Fibroblast of skin of left biceps (primary cell): ENCODE results near the gene HBP1.
"Not testable (repeated sequence)": the region's sequence is repeated elsewhere in the genome, so short reads cannot be mapped to it uniquely, and the experiment has no call there.

Source experiments
- DNase-seq, 2 experiments: peaks; one replicate each; pipeline ENCODE4 v3.0.0-alpha.2; 2013; ENCODE audit warnings: low read depth in 2 of 2

Gene HBP1

DNA sequence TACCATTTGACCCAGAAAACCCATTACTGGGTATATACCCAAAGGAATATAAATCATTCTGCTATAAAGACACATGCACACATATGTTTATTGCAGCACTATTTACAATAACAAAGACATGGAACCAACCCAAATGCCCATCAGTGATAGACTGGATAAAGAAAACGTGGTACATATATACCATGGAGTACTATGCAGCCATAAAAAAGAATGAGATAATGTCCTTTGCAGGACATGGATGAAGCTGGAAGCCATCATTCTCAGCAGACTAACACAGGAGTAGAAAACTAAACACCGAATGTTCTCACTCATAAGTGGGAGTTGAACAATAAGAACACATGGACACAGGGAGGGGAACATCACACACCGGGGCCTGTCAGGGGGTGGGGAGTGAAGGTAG lies 13.1 kb upstream of the HBP1 start:
- DNase-seq: not testable (repeated sequence)

DNA sequence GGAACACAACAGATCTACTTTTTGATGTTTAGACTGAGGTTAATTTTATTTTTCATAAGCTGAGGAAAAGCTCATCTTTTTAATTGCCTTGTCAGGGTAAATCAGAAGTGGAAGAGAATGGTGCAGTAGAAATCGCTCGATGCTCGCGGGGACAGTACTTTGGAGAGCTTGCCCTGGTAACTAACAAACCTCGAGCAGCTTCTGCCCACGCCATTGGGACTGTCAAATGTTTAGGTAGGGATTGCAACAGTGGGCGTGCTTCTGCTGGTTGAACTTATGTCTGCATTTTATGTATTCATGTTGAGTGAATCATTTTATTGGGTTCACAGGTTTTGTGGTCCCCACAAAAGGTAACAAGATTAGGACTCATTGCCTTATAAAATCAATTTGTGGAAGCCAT lies 11.7 kb upstream of the HBP1 start:
- DNase-seq: no peak

DNA sequence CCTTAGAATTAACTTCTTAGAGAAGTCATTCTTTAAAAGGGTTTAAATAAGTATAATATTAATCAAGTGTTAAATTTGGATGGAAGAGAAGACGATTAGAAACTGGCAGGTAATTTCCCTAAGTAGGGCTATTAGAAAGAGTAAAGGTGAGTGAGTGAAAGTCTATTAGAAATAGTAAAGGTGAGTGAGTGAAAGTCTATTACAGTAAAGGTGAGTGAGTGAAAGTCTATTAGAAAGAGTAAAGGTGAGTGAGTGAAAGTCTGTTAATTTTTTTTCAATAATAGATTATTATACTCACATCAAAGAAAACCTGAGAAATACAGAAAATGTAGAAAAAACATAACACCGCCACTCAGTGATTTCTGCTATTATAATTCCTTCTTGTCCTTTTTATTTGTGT lies 10.8 kb upstream of the HBP1 start:
- DNase-seq: no peak

DNA sequence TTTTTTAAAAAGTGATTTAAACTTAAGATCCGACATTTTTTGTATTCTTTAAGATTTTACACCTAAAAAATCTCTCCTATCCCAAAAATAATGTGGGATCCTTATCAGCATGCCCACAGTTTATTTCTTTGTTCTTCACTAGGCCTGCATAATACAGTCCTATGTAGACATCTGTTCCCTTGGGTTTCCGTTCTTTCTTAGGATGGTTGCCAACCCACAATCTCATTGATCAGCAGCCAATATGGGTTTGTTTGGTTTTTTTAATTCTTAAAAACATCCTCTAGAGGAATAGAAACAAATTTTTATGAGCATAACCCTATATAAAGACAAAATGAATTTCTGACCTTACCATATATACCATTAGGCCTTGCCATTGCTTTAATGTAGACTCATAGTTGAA lies 8.4 kb upstream of the HBP1 start:
- DNase-seq: no peak

DNA sequence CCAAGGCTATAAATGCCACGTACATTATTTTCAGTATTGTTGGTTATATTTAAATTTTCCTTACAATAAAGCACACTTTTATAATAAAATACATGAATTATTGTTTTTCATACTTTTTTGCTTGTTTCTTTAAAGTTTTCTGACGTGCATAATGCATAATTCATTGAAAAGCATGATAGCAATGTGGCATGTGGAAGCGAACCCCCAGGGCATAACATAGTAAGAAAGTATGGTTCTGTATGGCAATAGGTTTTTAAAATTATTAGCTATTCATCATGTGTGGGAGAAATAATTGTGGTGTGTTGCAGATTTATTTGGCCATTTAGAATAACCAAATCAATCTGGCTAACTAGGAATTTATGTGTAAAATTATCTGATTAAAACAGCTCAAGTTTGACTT lies 7.4 kb upstream of the HBP1 start:
- no peak for DNase-seq

DNA sequence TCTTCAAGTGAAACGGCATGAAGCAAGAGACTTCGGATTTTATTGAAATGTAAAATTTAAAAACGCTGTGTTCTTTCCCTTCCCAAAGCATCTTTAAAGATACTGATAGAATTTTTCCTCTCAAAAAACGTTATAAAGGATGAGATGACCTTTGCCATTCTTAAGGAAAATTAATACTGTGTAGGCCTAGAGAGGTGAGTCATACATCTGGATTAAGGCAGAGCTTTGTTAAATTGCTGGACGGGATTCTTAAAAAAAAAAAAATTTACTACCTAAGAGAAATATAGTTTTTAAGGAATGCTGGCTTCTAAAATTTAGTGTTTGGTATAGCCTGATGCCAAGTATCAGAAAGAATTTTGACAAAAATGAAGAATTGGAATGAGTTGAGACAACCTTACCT lies 6.3 kb upstream of the HBP1 start:
- DNase-seq: no peak

DNA sequence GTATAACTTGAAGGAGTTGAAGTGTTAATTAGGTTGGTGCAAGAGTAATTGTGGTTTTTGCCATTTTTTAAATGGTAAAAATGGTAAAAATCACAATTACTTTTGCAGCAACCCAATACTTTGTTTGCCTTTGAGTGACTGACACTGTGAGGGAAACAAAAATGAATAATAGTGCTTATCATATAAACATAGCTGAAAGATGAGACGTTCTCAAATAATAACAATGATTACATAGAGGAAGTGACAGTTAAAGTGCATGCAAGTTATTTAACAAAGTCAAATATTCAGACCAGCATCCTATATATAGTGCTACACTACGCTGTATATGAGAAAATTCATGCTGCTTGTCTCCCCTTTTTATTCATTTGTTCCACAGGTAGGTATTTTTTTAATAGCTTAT lies 4.7 kb upstream of the HBP1 start:
- no peak for DNase-seq

DNA sequence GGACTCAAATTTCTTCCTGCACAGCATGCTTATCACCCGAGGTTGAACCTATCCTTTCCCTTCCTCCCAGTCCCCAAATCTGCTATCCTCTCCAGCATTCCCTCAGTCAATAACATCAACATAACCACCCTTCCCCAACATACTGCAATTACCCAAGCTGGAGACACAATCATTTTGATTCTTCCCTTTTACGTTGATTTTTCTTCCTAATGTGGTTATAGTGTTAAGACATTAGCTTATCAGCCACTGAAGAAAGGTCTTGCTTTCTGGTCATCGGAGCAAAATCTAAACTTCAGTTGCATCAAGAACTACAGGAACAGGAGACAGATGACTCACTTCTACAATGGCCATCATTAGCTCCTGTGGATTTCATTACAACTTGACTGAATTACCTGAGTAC lies 3.5 kb upstream of the HBP1 start:
- no peak for DNase-seq

DNA sequence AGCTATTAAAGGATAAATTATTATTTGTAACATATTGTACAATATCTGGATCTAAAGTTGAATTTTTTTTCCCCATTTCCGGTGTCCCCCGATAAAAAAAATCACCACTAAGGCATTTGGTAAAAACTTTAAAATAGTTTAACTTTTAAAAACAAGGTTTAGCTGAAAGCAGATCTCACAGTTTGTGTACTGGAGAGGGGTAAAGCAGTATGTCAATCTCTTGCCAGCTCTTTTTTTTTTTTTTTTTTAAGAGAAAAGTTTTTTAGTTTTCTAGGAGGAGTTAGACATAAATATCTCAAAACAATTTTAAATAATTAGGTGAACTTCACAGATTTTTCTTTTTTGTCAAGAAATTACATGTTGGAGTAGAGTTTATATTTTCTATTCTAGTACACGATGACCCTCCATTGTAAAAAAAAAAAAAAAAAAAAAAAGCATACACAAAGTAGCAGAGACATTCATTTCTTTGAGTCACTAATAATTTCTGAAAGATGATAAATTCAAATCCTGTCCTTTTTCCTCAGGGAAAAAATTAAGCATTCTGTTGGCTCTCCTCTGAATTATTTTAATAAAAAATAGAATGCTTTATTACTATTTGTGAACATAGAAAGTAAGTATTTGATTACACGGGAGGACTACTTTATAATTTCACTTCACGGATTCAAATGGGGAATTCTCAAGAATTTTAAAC lies 1.9 kb upstream of the HBP1 start:
- no peak for DNase-seq

DNA sequence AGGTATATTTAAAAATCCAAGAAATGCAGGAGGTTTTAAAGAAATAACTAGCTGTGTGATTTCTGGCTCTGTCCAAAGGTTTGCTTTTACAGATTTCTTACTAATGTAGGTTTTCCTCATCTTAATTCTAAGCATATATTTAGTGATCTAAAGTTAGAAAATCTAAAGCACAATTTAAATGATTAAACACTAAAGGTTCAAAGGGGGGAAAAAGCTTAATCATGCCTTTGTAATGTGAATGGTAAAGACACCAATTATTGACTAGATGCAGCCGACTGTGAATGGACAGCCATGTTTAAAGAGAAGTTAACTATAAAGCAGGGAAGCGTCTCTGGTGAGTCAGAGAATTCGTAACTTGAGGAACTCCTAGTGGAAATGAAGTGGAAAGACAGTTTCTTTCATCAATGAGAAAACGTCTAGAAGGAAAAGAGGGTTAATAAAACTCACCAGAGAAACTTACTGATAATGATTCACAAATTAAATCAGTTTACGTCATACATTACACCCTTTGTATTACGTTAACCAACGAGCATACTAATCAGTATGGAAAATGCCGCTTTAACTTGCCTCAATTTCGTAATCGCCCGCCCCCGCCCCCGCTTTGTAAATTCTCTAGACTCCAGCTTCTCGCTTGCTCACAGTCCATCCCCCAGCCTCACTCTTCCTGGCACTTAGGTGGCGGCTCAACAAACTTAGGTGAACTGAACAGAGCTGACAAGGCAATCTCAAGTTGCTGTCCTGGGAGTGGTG lies 1.1 kb upstream of the HBP1 start:
- peak; percentile 72 for DNase-seq

DNA sequence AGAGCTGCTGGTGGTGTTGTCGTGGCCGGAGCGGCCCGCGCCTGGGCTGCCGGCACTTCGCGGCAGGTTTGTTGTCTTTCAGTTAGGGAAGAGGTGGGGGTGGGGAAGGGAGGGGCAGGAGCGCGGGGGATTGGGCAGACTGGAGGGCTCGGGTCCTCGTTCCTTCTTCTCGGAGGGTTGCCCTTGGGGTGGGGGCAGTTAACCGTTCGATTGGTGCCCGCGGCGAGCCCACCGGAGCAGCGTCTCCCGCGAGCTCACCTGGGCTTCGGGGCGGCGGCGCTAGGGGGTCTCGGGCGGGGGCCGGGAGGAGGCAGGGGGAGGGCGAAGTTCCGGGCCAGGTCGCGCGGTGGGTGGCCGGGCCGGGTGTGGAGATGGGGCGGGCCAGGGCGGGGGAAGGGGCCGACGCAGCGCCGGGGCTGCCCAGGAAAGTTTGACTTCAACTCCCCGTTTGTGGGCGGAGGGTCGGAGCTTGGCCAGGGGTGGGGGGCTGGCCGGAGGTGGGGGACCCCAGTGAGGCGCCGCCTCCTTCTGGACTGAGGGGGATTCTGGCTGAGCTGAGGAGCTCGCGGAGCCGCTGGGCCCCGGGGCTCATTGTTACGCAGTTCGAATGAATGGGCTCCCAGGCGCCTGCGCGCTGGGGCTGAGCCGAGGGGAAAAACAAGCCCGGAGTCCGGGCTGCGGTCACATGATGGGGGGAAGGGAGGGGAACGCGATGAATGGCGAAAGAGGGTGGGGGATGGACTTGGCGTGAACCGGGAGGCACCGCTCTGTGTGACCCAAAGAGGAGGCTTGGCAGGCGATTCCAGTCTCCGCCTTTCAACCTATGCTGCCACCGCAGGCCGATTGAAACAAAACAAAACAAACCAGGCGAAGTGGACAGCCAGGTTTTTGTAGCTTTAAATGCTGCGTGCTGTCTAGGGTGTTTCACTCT lies 582 bp downstream of the HBP1 start:
- peak; percentile 77 to 81 for DNase-seq

DNA sequence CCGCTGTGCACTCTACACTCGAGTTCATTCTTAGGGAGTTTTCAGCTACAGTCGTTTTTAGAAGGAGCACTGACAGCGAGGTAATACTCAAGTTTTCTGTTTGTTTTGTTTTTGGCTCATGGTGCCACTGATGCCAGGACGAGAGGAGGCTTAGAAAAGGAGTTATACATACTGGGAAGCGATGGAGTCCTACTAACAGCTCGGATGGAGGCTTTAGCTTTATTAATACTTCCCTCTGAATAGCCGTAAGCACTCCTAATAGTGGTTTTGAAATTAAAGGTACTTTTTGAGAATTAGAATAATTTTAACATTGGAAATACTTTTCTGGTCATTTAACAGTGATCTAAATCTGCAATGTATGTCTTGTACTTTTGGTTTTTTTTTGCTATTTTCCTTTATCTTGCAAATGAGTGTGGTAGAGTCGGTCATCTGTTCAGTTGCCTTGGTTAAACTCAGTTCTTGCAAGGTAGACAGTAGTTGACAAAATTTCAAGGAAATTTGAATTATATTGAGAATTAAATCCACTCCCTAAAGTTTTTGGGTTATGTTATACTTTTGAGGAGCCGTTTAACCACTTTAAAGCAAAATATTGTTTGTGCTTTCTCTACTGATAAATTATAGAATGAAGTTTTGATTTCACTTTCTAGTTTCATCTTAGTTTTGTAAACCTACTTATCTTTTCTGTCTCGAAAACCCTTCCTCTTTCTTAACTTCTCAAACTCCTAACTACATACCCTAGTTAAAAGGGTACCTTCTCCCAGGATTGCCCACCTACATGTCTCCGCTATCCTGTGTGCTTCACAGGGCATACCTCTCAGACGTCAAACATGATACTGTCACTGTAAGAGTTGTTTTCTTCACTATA lies 1.5 kb downstream of the HBP1 start:
- no peak for DNase-seq

DNA sequence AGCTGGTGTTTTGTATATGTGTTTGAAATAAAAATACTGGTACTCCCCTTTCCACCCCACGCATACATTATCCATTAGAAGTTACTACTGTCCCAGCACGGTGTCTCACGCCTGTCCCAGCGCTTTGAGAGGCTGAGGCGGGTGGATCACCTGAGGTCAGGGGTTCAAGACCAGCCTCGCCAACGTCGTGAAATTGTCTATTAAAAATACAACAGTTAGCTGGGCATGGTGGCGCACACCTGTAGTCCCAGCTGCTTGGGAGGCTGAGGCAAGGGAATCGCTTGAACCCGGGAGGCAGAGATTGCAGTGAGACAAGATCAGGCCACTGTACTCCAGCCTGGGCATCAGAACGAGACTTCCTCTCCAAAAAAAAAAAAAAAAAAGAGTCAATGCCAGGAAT lies 2.7 kb downstream of the HBP1 start:
- DNase-seq: no peak

DNA sequence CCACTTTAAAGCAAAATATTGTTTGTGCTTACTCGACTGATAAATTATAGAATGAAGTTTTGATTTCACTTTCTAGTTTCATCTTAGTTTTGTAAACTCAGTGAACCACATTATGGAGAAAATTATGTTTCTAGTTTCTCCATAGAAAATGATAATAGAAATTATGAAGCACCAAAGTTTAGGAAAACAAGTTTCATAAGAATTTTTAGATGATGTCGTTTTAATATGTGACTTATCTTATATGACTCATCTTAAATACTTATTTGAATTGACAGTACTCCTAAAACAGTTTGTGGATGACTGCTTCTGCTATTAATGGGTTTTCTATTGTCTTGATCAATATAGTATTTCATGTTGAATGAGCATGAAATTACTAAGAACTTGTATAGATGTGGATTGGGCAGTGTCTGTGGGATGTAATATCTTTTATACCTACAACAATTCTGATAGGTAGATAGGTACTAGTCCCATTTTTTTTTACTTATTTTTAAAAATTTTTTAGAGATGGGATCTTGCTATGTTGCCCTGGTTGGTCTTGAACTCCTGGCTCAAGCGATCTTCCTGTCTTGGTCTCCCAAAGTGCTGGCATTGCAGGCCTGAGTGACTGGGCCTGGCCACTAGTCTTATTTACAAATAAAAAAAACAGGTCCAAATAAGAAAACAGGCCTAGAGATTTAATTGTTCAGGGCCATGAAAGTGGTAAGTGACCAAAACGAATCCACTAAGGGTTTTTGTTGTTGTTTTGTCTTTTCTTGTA lies 3.7 kb downstream of the HBP1 start:
- DNase-seq: no peak

DNA sequence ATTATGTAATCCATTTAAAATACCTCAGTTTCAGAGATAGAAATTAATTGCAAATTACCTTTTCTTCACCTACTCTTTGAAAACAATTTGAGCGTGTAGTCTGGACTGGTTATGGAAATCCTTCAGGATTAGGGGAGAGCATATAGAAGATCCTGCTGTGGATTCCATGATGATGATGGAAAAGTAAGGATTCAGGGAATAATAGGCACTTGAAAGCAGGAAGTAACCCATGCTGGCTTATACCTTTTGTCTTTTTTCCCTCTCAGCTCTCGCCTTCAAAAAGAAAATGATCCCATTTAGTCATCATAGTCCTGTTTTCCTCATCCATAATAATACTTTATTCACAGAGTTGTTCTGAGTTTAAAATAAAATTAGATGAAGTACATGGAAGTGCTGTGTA lies 4.4 kb downstream of the HBP1 start:
- DNase-seq: no peak

DNA sequence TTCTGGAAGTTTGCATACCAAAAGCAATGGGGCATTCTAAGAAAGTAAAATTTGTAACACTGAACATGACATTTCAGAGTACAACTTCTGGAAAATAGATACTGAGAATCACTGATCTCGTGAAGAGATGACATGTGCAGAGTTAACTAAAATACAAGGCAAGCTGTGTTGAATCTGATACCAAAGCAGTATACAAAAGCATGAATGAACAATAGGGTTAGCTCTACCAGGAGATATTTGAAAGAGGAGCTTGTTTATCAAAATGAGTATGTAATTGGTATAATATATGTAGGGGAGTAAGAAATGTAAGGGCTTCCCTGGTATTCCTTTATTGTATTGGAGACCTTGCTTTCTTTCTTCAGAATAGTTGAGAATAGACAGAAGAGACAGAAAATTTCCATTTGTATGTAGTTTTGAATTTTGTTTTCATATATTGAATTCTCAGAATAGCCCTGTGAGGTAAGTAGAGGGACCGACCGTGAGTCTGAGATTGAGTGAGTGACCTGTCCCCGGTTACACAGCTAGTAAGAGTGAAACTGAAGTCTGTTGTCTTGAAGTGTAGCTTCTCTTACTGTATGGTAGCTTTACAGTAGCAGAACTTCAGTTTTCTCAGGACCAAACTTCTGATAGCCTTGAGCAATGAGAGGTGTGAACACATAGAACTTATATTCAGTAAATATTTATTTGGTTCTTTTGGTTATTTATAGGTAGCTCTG lies 5.0 kb downstream of the HBP1 start:
- DNase-seq: no peak

DNA sequence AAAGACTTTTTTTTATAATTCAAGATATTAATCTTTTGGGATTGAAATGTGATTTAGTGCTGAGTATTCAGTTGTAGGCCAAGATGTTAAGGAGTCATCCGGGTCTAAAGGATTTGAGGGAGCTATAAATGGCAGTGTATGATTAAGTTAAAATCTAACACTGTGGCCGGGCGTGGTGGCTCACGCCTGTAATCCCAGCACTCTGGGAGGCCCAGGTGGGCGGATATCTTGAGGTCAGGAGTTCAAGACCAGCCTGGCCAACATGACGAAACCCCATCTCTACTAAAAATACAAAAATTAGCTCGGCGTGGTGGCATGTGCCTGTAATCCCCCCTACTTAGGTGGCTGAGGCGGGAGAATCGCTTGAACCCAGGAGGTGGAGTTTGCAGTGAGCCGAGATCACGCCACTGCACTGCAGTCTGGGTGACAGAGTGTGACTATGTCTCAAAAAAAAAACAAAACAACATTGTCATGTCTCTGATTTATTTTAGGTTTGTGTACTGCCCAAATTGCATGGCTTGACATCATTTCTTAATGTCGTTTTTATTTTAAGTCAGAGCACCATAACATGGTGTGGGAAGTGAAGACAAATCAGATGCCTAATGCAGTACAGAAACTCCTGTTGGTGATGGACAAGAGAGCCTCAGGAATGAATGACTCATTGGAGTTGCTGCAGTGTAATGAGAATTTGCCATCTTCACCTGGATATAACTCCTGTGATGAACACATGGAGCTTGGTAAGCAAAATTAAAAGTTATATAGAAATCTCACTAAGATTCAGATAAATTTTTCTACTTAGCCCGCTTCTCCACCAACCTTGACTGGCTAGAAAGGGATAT lies 10.7 kb downstream of the HBP1 start:
- DNase-seq: no peak

DNA sequence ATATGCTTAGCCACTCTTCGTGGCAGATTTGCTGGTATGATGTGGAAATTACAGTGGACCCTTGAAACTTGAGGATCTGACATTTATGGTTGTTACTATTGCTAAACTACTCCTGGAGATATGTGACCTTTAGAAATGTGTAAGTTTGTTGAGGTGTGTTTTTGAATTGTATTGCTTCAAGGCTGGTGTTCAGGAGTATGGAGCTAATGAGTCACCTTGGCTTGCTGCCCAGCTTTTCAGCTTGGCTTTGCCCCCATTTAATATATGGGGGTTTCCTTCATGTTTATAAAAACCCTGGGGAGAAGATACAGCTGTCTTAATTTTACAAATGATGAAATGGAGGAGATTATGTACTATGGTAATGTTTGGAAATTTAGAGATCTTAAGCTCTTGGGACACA lies 11.6 kb downstream of the HBP1 start:
- peak; percentile 74 to 76 for DNase-seq

DNA sequence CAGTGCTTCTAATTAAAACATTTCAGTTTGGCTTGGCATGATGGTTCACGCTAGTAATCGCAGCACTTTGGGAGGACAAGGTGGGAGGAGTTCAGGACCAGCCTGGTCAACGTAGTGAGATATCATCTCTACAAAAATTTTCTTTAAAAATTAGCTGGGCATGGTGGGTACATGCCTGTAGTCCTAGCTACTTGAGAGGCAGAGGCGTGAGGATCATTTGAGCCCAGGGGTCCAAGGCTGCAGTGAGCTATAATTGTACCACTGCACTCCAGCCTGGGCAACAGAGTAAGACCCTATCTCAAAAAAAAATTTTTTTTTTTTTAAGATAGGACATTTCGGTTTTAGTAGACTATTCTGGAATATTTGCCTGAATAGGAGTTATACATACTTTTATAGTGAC lies 12.4 kb downstream of the HBP1 start:
- no peak for DNase-seq
